BE2C (cell line): ENCODE measurements around the gene AFM.

Source experiments
- DNase-seq: peaks from one replicate; pipeline ENCODE4 v3.0.0-alpha.2; 2020
- H3K27me3 ChIP-seq: fragments of 250-450 bp; sonication (Bioruptor Pico); 2 replicates; pipeline ENCODE4 v1.5.1; 2020; ENCODE audit warnings: mild to moderate bottlenecking
- H3K36me3 ChIP-seq: fragments of 250-450 bp; sonication (Bioruptor Pico); 2 replicates; pipeline ENCODE4 v1.5.1; 2020; ENCODE audit warnings: mild to moderate bottlenecking
- H3K4me1 ChIP-seq: fragments of 250-450 bp; sonication (Bioruptor Pico); 2 replicates; pipeline ENCODE4 v1.5.1; 2020
- H3K4me3 ChIP-seq: 2 replicates; pipeline ENCODE4 v1.5.1; 2011; ENCODE audit warnings: low read depth, low read length
- H3K9me3 ChIP-seq: fragments of 250-450 bp; sonication (Bioruptor Pico); 2 replicates; pipeline ENCODE4 v1.5.1; 2020
- TF ChIP-seq, protein P1 (sequence below): IDR thresholded peaks from 2 replicates; pipeline ENCODE4 v1.5.1; 2012; ENCODE audit warnings: mild to moderate bottlenecking, low read depth, low read length

Gene AFM

GRCh38 chr4:73440653-73441052 is 40.9 kb upstream of the AFM start:
- Histone ChIP-seq H3K36me3 (no peaks in the 10 kb centered on the region), H3K4me3 (no peak overlapping the region), H3K4me1 (no peaks in the 10 kb centered on the region), H3K27me3 (peaks cover 16% of the 10 kb centered on the region), H3K9me3 (no peaks in the 10 kb centered on the region)
- TF ChIP-seq, protein P1, sequence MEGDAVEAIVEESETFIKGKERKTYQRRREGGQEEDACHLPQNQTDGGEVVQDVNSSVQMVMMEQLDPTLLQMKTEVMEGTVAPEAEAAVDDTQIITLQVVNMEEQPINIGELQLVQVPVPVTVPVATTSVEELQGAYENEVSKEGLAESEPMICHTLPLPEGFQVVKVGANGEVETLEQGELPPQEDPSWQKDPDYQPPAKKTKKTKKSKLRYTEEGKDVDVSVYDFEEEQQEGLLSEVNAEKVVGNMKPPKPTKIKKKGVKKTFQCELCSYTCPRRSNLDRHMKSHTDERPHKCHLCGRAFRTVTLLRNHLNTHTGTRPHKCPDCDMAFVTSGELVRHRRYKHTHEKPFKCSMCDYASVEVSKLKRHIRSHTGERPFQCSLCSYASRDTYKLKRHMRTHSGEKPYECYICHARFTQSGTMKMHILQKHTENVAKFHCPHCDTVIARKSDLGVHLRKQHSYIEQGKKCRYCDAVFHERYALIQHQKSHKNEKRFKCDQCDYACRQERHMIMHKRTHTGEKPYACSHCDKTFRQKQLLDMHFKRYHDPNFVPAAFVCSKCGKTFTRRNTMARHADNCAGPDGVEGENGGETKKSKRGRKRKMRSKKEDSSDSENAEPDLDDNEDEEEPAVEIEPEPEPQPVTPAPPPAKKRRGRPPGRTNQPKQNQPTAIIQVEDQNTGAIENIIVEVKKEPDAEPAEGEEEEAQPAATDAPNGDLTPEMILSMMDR: no peak
- no peak for DNase-seq

DNA sequence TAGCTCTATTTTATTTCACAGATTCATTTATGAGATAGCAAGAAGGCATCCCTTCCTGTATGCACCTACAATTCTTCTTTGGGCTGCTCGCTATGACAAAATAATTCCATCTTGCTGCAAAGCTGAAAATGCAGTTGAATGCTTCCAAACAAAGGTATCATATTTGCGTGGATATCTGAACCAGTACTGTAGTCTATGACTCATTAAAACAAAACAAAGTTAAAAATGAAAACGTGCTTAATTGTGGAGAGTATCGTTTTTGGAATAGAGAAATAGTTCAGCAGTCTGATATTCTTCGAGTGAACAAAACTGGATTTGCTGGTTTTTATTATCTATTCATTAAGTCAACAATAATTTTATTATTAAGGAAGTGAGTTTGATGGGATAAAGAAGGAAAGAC is 39.3 kb upstream of the AFM start:
- peaks cover 18% of the 10 kb centered on the region for H3K27me3 ChIP-seq
- H3K36me3 ChIP-seq: no peaks in the 10 kb centered on the region
- H3K4me3 ChIP-seq: no peak overlapping the region
- no peaks in the 10 kb centered on the region for H3K4me1 ChIP-seq
- TF ChIP-seq, protein P1: no peak
- DNase-seq: no peak
- H3K9me3 ChIP-seq: no peaks in the 10 kb centered on the region

DNA sequence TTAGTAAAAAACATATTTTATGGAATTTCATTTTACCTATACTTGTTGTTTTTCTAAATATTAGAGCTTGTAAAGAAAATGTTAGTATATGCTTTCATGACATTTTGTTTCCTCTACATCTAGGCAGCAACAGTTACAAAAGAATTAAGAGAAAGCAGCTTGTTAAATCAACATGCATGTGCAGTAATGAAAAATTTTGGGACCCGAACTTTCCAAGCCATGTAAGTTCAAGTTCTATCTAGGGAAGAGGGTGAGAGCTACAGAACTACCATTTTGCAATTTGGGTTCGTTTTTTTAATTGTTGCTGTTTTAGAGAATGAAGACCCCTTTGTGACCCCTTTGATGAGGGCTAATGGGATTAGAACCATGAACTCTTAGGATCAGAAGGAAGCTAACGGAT is 38.3 kb upstream of the AFM start:
- H3K27me3 ChIP-seq: peaks cover 20% of the 10 kb centered on the region
- H3K9me3 ChIP-seq: no peaks in the 10 kb centered on the region
- no peaks in the 10 kb centered on the region for H3K36me3 ChIP-seq
- no peak for DNase-seq
- TF ChIP-seq, protein P1: no peak
- no peak overlapping the region for H3K4me3 ChIP-seq
- H3K4me1 ChIP-seq: no peaks in the 10 kb centered on the region

DNA sequence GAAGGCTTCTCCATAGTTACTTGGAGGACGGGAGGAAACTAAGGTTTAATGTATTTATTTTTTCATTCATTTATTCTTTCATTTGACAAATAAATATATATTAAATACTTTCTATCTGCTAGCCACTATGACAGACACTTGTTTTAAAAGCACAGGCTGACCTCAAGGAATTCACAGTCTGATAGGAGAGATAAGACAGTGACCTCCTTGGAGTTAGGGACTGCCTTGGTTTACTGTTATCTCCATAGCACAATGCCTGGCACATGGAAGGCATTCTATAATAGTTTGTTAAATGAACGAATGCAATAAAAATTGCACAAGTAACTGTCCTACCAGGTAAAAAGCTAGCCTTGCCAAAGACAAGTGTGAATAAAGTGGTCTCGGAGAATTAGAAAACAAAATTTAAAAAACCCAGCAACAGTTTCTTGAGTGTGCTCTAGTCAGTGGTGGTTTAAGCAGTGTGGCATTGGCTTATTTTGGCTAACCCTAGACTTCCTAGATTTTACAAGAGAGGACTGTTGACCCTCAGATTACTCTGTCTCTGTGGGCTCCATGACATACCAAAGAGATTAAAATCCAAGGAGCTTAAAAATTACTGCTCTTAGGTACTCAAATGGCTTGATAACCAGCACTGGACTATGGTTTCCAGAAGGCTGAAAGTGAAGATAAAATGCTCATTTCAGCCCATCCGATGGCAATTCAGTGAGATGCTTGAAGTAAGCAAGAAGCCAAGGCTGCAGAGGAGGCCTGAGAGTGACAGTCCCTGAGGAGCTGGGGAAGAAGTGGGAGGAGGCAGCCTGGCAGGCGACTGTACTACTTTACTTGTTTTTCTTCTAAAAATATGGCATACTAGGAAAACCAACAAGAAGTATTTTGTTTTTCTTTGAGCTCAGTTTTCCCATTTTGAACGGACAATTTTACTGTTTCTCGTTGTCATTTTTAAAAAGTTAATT is 35.9 kb upstream of the AFM start:
- Histone ChIP-seq H3K4me1 (no peaks in the 10 kb centered on the region), H3K9me3 (no peaks in the 10 kb centered on the region), H3K36me3 (no peaks in the 10 kb centered on the region), H3K4me3 (no peak overlapping the region), H3K27me3 (peaks cover 20% of the 10 kb centered on the region)
- DNase-seq: no peak
- TF ChIP-seq, protein P1: no peak

DNA sequence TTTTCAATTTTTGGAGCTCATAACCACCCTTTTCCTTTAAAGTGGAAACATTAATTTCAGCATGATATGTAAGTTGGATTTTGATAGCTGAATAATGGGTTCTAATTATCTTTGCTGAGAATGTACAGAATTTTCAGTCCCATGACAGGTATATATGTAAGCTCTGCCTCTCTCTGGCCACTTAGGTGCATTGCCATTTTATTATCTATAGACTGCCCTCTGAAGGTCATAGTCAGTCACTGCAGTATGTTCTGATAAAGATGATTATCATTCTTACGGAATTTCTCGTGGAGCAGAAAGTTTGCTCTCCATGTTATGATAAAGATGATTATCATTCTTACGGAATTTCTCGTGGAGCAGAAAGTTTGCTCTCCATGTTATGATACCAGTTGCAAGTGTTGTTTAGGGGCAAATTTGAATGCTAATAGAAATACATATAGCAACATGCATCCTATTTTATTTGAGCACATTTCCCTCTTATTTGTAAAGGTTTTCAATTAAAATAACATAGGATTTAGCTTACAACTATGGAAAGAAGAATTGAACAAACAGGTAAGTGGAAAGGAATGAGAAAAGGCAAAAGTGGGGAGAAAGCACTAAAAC is 35.1 kb upstream of the AFM start:
- Histone ChIP-seq H3K36me3 (no peaks in the 10 kb centered on the region), H3K4me1 (no peaks in the 10 kb centered on the region), H3K27me3 (peaks cover 20% of the 10 kb centered on the region), H3K9me3 (no peaks in the 10 kb centered on the region), H3K4me3 (no peak overlapping the region)
- TF ChIP-seq, protein P1: peak; percentile 87
- peak; percentile 13 for DNase-seq

DNA sequence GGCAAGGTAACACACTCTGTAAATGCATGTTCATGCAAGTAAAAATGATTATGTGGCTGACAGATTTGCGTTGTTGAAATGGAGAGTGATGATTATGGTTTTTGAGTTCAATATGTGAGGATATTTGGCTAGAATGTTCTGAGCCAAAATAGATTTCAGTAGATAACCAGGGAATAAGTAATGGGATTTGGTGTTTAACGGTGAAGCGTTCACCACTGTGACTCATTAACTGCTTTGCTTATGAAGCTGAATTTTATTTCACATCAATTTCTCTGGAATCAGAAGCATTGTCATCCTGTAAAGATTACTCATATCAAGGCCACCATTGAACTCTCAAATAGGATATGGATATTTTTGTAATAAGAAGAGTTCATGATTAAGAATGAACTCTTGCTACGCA is 33.9 kb upstream of the AFM start:
- H3K27me3 ChIP-seq: peaks cover 12% of the 10 kb centered on the region; the same call in 1 of the 2 replicates
- DNase-seq: no peak
- TF ChIP-seq, protein P1: no peak
- H3K4me1 ChIP-seq: no peaks in the 10 kb centered on the region
- H3K36me3 ChIP-seq: no peaks in the 10 kb centered on the region
- no peaks in the 10 kb centered on the region for H3K9me3 ChIP-seq
- H3K4me3 ChIP-seq: no peak overlapping the region
